Left hindlimb (tissue), 1 donor: Measurements from ENCODE around the gene C3.
A peak's percentile ranks its signal among the peaks of the same experiment; 100 is the strongest.

Source experiments
- DNase-seq: peaks from one replicate; pipeline ENCODE4 v3.0.0-alpha.2; 2018

The C3 gene

GRCh38 chr19:6744381-6745301 lies 24.2 kb upstream of the C3 start:
- DNase-seq, result peak; percentile 87

DNA sequence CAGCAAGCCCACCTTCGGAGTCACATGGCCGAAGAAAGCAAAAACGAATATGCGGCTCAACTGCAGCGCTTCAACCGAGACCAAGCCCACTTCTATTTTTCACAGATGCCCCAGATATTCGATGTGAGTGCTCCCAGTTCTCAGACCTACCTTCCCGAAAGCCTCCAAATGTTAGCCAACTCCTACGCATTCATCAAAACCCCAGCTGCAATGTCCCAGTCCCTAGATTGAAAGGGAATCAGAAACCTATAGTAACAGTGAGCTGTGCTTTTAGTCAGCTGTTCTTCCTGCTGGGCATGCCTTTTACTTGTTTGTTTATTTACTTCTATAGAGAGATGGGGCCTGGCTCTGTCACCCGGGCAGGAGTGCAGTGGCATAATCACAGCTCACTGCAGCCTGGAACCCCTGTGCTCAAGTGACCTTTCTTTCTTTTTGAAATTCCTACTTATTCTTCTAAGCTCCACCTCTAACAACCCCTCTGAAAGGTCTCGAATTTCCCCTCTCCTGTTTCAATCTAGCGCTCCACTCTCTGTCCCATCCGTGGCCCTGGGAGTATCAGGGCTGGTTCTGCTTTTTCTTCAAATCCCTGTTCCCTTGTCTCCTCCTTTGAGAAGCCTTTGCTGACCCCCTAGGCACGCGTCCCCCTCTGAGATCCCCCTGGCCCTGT lies 23.4 kb upstream of the C3 start:
- no peak for DNase-seq

GRCh38 chr19:6743066-6743465 lies 22.6 kb upstream of the C3 start:
- no peak for DNase-seq

- peak; percentile 84 for DNase-seq
Measured at GRCh38 chr19:6740589-6741343, 20.3 kb upstream of the C3 start.

GRCh38 chr19:6739883-6740588 lies 19.6 kb upstream of the C3 start:
- DNase-seq, result peak; percentile 69

DNA sequence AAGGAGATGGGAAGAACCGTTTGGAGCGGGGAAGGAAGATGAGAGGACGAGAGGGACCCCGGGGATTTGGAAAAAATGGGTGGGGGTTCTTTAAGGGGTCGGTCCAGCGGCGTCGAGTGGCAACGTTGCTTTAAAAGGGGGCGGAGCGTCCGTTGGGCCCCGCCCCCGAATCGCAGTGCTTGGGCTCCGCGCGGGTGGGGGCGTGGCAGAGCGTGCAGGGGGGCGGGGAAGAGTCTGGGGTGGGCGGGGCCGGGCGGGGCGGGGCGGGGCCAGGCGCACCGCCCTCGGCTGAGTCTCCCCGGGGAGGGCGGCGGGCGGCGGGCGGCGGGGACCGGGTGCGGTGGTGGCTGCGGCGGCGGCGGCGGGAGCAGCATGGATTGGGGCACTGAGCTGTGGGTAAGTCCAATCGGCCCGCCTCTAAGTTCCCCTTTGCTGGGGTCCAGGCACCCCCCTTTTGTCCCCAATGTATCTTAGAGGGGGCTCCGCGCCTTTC lies 19.0 kb upstream of the C3 start, which contains the start of gene TRIP10:
TSS of gene TRIP10 (plus strand) at position 291 of the 493 bp plus-strand sequence. CDS start at position 373, 82 bp downstream.
- DNase-seq, result peak; percentile 91

GRCh38 chr19:6738787-6739389 lies 18.4 kb upstream of the C3 start:
- peak; percentile 57 for DNase-seq

DNA sequence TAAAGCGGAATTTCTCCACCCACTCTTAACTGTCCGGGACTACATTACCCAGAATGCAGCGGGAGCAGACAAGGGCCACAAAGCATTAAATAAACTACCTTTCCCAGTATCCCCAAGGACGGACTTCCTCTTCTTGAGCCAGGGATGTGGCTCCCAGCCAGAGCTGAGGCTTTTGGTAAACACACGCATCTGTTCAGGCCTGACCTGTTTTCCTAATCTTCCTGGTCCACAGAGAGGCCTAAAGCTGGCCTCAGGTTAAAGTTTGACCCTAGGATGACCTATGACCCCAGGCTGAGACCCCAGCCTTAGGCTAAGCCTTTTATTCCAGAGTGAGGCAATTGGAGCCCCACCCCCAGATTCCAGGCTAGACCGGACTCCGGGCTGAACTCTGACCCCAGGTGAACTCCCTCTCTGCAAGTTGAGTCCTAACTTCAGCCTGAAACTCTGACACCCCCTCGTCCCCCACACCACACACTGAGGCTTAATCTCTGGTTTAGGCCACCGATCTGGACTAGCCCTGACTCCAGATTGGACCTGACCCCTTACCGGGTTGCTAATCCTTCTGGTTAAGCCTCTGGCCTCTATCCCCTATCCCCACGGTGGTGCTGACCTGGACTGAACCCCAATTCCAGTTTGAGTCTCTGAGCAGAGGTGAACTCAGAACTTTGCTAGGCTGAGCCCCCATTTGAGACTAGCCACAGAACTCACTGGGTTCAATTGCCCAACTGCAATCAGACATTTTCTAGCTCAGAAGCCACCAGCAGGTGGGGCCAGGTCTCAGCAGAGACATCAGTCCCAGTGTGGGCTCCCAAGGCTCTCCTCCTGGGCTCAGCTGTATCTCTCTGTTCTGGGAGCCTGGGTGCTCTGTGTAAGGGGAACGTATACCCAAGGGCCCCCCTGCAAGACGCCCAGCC lies 17.7 kb upstream of the C3 start:
- DNase-seq, result peak; percentile 77

DNA sequence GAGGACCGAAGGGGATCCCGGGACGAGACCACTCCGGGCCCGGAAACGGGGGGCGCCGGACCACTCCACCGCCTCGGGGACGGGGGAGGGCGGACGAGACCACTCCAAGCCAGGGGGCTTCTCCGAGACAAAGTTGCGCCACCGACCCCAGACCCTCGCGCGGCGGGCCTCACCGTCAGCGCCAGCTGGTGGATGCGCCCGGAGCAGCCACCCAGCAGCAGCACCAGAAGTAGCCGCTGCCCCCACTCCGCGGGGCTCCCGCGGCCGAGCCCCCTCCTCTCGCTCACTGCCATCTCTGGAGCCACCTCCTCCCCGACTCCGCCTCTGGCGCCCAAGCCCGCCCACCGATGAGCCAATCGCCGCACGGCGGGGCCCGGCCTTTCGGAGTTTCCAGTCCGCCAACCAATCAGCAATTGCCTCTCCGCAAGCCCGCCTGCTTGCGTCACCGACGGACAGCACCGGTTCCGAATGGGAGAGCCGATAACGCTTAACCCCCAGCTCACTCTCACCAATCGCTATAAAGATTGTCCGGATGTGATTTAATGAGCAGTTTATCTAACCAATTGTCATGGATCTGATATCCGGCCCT lies 16.9 kb upstream of the C3 start, which contains the start of gene GPR108:
TSS of gene GPR108 (minus strand) at position 297 of the 589 bp plus-strand sequence. CDS start at position 293, 4 bp downstream.
- peak; percentile 100 for DNase-seq

DNA sequence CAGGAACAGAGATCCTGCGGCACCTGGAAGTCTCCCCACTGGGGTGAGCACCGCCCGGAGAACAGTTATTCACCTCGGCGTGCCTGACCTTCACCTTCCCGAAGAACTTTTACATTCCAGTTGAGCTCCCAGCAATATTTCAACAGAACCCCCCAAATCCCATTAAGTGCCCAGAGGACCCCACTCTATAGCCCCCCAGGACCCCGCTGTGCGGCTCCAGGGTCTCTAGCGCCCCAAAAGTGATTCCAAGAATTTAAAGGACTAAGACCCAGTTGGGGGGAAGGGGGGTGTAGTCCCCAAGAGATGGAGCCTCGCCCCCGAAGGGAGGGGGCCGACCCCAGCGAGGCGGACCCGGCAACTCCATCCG lies 16.4 kb upstream of the C3 start:
- DNase-seq, result no peak

DNA sequence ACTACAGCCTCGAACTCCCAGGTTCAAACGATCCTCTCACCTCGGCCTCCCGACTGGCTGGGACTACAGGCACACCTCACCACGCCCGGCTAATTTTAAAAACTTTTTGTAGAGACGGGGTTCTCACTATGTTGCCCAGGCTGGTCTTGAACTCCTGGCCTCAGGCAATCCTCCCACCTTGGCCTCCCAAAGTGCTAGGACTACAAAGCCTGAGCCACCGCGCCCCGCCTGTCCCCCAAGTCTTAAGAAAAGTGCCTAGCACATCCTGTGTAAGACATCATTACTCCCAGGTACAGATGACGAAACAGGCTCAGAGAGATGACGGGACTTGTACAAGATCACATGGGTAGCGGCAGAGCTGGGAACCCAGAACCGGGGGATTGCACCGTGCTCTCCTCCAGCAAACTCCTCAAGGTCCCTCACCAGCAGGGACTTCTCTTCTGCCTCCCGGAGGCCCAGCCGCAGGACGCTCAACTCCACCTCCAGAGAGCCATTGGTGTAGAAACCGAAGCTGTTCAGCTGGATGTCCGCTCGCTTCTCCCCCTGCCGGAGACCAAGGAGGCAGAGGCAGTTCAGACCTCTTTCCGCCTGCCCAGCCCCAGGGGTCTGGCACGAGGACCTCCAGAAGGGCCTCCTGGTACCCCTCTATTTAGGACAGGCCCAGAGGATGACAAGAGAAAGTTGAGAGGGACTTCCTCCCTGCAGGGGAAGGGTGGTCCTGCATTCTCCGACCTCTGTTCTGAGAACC lies 15.9 kb upstream of the C3 start:
- DNase-seq, result peak; percentile 78

GRCh38 chr19:6735181-6735911 lies 14.9 kb upstream of the C3 start:
- DNase-seq, result no peak

GRCh38 chr19:6734096-6734696 lies 13.7 kb upstream of the C3 start:
- no peak for DNase-seq

DNA sequence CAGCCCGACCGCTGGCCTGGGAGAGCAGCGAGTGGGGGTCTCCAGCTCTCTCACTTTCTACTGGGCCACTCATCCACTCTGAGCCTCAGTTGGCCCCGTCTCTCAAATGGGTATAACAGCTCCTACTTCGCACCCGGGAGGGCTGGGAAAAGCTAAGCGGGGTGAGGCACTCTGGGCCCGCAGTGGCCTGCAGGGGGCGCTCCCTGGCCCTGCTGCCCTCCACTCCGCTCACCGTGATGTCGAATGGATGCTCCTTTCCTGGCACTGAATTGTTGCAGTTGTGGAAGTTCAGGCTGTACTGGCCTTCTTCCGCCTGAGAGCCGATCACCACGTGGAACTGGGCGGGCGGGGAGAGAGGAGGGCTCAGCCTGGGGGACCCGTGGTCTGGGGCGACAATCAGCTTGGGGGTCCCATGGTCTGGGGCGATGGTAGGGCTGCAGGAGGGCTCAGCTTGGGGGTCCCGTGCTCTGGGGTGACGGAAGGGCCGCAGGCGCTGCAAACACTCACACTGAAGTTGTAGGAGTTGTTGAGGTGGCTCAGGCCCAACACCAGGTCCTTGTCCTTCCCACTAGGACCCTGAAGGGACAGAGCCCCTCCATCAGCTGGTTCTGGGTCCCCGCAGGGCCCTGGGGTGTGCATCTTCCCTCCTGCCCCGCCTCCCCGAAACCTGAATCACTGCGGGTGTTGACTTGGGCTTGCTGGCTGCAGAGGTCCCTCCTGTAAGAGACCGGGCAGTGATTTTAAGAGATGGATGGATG lies 13.1 kb upstream of the C3 start:
- DNase-seq, result no peak

DNA sequence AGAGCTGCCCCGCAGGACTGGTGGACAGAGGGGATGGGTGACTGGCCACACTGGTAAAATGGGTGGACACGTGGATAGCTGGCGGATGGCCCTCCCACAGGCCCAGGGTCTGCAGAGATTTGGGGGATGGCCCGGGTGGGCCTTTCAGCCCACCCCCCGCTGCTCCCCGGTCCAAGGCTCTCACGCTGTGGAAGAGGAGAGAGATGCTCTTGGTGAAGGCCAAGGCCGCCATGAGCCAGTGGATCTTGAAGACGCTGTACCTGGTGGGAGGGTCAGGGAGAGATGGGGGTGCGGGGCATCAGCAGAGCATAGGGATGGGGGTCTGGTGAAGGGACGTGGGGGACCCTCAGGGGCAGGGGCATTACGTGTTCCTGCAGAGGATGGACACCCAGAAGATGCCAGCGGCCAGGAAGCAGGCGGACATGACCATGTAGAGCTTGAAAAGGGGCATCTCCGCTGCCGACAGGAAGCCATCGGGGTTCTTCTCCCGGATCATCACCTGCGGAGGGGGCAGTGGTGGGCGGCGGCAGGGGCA lies 12.4 kb upstream of the C3 start:
- no peak for DNase-seq

GRCh38 chr19:6731822-6732221 lies 11.4 kb upstream of the C3 start:
- no peak for DNase-seq

DNA sequence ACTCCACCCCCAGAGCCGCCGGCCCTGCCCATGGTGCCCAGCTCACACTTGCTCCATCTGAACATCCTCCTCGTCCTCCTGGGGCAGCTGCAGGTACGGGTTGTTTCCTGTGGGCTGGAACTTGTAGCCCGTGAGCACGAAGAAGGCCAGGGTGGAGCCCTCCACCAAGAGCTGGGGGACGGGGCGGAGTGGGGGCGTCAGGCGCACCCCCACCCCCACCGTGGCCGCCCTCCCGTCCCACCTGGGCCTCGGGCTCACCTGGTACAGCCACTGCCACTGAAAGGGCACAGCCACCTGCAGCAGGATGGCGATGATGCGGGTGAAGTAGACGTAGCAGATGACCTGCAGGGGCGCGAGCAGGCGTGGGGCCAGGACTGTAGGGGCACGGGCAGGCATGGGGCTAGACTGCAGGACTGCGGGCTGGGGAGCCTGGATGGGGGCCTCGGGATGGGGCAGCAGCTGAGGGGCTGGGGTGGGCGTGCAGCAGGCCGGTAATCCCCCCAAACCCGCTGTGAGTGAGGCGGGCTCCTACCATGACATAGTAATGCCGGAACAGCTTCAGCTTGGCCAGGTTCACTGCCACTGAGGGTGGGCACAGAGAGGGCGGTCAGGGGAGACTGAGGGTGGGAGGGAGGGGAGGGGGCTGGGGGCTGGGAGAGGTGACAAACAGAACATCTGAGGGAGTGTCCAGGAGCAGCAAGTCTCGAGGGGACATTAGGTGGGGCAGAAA lies 10.7 kb upstream of the C3 start:
- DNase-seq, result no peak
